Inflammatory macrophage (primary cell): ENCODE results near the gene USP5.
"Not testable (repeated sequence)": the region's sequence is repeated elsewhere in the genome, so short reads cannot be mapped to it uniquely, and the experiment has no call there.

Experiments
- DNase-seq, 2 donors: peaks; one replicate each; pipeline ENCODE4 v3.0.0-alpha.2; 2020 to 2022

The USP5 gene

DNA sequence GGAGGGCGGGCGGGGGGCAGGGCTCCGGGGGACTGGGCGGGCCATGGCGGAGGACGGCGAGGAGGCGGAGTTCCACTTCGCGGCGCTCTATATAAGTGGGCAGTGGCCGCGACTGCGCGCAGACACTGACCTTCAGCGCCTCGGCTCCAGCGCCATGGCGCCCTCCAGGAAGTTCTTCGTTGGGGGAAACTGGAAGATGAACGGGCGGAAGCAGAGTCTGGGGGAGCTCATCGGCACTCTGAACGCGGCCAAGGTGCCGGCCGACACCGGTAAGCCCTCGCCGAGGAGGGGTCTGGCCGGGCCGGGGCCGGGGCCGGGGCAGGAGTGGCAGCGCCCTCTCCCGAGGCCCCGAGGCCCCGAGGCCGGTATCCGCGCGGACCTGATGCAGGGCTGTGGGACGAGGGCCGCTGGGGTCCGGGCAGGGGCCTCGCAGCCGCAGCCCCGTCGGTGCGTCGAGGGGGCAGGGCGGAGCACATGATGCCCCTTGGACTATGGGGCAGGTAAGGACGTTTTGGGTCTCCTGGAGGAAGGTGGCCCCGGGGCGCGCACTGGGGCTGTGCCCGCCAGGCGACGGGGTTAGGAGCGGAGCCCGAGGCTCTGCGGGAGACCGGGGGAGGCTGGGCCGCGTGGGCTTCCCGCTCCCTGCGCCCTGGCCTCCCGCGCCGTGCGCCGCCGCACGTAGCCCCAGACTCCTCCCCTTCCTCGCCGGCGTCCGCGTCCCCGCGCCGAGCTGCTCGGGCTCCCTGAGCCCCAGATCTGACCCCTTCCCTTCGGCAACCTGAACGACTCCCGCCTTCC lies 15.7 kb downstream of the USP5 start, which contains the start of gene TPI1:
Gene TPI1, plus strand, starts transcription at position 119 of the 798 bp plus-strand sequence. Its CDS starts 36 bp downstream, at position 155.
- DNase-seq, result peak; percentile 88 to 91

GRCh38 chr12:6868211-6869048 lies 16.5 kb downstream of the USP5 start:
- DNase-seq, result no peak

DNA sequence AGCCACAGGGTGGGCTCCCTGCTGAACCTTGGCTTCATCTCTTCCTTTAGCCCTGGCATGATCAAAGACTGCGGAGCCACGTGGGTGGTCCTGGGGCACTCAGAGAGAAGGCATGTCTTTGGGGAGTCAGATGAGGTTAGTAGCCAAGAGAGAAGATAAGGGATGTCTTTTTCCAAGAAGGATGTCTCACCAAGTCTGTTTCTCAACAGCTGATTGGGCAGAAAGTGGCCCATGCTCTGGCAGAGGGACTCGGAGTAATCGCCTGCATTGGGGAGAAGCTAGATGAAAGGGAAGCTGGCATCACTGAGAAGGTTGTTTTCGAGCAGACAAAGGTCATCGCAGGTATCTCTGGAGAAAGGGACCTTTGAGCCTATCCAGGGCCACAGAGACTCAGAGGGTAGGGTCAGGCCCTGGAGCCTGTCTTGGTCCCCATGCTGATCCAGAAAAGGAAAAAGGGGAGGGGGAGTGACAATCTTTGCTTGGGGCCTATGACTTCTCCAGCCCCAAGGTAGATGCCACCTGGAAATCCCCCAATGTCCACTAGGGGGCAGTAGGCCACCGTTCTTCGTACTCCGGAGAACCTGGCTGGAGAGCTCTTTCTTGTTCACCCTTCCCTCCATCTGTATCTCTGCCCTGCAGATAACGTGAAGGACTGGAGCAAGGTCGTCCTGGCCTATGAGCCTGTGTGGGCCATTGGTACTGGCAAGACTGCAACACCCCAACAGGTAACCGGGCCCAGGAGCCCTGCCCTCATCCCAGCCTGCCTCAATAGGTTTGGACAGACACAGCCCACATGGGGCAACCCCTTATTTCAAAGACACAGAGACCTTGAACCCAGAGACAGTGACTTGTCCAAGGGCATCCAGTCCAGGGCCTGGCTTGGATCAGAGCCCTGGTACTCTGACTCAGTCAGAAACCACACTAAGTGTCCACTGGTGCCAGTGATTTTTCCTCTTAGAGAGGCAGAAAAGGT lies 17.4 kb downstream of the USP5 start:
- DNase-seq, result peak; percentile 72 to 79

- DNase-seq, result not testable (repeated sequence)
Observed at GRCh38 chr12:6870304-6870703, 18.4 kb downstream of the USP5 start.

- no peak for DNase-seq
Observed at GRCh38 chr12:6871052-6871957, 19.4 kb downstream of the USP5 start.

DNA sequence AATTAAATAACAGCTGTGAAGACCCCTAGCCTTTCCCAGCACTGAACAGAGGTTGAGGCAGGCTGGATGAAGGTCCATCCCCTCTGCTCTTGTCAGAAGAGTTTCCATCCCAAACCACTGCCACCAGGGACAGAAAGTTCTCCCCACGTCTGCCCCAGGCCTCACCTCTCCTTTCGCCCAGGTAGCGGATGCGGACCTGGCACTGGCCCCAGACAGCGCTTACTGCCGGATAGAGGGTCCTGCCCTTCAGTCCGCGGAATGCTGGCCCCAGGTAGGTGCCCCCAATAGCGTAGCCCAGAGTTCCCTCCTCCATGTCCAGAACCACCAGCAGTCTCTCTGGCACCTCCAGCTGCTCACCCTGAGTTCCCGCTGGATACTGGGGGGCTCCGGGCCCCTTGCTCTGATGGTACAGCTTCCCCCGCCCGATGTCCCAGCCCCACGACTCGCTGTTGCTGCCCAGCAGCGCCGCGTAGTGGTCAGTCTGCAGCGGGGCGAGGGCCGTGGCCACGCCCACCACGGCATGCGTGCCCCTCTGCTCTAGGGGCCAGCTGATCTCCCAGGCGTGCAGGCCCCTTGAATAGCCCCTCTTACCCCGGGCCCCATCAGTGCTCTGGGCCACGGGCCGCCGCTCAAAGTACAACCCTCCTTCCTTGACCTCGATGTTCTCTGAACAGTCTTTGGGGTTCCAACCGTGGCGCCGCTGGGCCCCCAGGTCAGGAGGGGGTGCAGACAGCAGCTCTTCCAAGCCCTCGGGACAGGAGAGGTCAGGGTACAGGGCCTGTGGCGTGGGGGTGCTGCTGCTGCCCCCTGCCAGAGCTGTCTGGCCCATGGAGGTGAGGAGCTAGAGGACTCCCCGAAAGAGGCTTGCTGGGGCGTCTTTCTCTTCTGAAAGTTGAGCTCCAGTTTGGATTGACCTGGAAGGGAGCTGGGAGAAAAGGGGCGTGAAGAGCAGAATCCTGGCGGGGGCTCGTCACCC lies 20.4 kb downstream of the USP5 start:
- peak; percentile 72 to 81 for DNase-seq

DNA sequence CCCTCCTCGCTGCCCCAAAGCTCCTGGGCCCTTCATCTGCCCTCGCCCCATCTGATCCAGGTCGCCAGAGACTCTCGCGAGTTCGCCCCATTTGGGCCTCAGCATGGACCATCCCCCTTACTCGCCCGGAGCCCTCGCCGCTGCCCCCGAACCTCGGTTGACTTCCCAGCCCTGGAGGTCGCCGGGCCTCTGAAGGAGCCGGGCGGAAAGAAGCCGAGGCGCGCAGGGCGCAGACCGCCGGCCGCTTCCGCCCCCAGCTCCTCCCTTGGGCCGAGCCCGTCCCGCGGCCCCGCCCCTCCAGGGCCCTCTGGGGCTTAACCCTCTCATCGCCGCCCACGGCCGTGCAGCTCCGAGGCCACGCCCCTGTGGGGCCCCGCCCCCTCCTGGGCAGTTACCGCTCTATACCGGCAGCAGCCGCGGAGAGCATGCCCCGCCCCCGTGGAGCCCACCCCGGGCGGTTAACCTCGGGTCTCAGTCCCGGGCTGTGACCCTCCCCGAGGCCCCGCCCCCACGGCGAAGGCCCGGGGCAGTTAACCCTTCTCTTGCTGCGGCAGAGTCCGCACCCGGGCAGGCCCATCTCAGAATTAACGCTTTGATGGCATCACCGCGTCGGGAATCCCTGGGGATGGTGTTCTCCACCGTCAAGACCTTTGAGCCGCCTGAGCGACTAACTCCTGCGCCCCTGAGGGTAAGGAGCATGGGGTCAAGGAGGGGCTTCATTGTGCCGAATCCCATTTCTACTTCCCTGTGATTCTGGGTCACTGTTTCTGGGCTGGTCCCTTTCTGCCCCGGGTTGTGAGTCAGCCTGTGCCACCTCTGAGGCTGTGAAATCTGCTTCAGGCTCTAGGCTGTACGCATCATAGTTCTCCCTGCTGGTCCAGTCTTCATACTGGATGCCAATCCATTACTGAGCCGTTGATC lies 21.4 kb downstream of the USP5 start, which contains the start of gene SPSB2:
Gene SPSB2, minus strand, starts transcription at position 210 of the 921 bp plus-strand sequence. CDS start 402 bp downstream, outside the sequence.
- DNase-seq, result peak; percentile 98

DNA sequence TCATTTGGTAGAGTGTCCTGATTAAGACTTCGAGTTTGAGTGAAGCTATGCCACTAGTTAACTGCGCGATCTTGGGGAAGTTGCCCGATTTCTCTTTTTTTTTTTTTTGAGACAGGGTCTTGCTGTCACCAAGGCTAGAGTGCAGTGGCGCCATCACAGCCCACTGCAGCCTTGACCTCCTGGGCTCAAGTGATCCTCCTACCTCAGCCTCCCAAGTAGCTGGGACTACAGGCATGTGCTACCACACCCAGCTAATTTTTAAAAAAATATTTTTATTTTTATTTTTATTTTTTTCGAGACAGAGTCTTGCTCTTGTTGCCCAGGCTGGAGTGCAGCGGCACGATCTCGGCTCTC lies 22.0 kb downstream of the USP5 start:
- not testable (repeated sequence) for DNase-seq

GRCh38 chr12:6879824-6880223 lies 27.9 kb downstream of the USP5 start:
- DNase-seq, result peak in 1 of 2 donors; percentile 12

DNA sequence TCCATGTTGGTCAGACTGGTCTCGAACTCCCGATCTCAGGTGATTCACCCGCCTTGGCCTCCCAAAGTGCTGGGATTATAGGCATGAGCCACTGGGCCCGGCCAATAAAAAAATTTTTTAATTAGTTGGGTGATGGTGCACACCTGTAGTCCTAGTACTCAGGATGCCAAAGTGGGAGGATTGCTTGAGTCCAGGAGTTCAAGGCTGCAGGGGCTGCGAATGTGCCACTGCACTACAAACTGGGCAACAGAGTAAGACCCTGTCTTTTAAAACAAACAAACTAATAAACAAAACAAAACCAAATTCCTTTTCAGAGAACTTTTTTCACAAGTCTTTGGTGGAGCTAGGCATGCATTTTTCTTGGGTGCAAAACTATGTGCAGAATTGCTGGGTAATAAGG lies 31.3 kb downstream of the USP5 start:
- DNase-seq, result no peak

DNA sequence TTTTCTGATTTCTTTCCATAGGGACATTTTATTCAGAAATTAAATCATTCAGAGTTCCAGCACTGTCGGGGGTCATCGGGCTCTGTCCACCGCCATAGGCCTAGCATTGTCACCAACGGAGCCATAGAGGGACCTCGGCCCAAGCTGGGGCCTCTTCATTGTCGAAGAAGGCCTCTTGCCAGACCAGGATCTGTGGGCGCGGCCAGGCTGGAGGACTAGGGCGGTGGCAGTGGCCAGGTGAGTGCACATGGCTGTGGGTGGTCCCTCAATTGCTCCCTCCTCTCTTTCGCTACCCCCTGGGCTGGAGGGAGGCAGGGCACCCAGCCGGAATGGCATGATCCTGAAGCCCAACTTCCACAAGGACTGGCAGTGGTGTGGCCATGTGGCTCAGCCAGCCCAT lies 31.7 kb downstream of the USP5 start:
- DNase-seq, result no peak

GRCh38 chr12:6884539-6884938 lies 32.6 kb downstream of the USP5 start:
- no peak for DNase-seq

- not testable (repeated sequence) for DNase-seq
Observed at GRCh38 chr12:6886206-6886999, 34.5 kb downstream of the USP5 start.

- DNase-seq, result peak; percentile 79 to 80
Observed at GRCh38 chr12:6887460-6887859, 35.5 kb downstream of the USP5 start.

- no peak for DNase-seq
Observed at GRCh38 chr12:6888360-6888759, 36.4 kb downstream of the USP5 start.

DNA sequence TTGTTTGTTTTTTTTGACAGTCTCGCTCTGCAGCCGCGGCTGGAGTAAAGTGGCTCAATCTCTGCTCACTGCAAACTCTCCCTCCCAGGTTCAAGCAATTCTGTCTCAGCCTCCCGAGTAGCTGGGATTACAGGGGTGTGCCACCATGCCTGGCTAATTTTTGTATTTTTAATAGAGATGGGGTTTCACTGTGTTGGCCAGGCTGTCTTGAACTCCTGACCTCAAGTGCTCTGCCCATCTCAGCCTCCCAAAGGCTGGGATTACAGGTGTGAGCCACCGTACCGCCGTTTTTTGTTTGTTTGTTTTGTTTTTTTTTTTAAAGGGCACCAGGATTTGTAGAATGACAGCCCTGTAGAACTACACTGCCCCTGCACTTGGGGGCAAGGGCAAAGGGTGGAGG lies 36.8 kb downstream of the USP5 start:
- not testable (repeated sequence) for DNase-seq

- DNase-seq, result not testable (repeated sequence)
Observed at GRCh38 chr12:6889775-6890573, 38.0 kb downstream of the USP5 start.
